Fibroblast of gingiva (primary cell): ENCODE data around the gene LILRB2.
A peak's percentile ranks its signal among the peaks of the same experiment; 100 is the strongest.
"Not testable (repeated sequence)": the region's sequence is repeated elsewhere in the genome, so short reads cannot be mapped to it uniquely, and the experiment has no call there.

ENCODE experiments used
- DNase-seq: peaks from one replicate; pipeline ENCODE4 v3.0.0-alpha.2; 2011; ENCODE audit warnings: low read depth

The LILRB2 gene

DNA sequence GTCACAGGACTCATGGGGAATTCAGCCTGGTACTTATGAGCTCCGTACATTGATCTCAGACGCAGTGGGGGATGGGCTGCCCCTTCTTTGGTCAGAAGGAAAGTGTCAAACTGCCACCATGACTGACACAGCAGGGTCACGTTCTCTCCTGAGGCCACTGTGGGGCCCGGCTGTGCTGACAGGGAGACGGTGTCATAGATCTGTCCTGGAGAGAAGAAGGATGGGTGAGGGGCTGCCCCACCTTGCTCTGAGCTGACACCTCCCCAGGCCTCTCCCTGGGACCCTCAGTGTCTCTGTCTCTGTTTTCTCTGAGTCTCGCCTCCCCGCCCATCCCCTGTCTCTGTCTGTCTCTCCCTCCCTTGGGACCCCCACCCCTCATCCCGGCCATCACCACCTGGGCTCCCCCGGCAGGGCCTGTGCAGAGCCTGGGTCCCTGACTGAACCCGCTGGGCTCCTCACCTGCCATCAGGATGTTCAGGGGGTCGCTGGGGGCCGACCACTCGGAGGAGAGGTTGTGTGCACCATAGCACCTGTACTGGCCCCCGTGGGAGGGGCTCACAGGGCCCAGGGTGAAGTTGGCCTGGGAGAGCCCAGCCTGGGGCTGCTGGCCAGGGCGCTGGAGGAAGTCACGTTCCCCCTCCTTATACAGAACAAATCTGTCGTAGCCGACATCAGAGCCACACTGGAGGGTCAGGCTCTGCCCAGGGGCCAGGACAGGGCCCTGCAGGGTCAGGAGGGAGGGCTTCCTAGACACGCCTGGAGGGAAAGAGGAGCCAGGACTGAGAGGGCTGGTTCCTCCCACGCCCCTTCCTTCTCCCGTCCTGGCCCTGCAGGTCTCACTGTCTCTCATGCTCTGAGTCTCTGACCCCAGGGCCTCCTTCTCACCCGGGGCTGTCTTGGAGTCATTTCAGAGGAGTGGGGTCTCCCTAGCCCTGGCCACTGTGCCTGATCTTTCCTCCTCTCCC is 40.3 kb downstream of the LILRB2 start:
- DNase-seq = not testable (repeated sequence)

DNA sequence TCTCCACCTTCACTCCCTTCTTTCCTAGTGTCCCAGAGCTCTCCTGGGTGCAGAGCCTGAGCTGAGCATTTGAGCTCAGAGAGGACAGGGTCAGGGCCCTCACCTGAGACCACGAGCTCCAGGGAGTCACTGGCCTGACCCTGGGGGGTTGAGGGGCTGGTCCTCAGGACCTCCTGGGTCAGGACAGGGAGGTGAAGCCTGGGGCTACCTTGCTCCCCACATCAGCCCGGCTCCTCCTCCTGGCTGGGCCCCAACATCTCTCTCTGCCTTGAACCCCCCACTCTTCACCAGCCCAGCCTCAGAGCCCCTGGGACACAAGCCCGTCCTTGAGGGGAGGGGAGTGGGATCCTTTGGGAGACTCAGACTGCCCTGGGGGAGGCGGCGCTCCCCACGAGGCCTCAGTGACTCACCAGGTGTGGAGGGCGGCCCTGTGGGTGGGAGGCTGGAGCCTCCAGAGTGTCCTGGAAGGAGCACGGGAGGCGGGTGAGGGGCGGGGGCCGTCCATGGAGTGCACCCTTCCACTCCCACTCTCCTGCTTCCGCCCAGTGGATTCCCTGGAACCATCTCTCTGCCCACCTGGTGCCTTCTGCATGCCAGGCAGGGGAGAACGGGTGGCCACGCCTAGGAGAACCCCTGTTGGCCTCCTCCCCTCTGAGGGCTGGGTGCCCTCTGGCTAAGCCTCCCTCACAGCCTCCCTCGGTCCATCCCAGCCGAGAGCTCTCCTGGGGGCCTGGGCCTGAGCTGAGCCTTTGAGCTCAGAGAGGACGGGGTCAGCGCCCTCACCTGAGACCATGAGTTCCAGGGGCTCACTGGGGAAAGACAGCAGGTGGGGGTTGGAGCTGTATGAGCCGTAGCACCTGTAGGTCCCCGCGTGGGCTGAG is 41.2 kb downstream of the LILRB2 start:
- DNase-seq = not testable (repeated sequence)

DNA sequence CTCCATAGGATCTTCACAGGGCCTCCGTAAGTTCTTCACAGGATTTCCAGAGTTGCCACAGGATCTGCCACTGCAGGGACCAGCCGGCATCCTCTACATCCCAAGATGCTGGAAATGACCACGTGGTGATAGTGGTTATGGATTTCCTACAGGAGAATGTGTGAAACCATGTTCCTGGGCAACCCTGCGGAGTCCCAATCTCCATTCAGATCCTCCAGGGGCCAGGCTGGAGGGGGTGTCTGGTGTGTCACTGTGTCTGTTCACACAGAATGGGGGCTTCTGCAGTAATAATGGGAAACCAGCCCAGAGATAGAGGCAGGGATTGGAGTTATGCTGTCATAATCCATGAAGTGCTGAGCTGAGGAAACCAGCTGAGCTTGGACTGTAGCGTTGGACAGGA is 47.0 kb downstream of the LILRB2 start:
- no peak for DNase-seq

DNA sequence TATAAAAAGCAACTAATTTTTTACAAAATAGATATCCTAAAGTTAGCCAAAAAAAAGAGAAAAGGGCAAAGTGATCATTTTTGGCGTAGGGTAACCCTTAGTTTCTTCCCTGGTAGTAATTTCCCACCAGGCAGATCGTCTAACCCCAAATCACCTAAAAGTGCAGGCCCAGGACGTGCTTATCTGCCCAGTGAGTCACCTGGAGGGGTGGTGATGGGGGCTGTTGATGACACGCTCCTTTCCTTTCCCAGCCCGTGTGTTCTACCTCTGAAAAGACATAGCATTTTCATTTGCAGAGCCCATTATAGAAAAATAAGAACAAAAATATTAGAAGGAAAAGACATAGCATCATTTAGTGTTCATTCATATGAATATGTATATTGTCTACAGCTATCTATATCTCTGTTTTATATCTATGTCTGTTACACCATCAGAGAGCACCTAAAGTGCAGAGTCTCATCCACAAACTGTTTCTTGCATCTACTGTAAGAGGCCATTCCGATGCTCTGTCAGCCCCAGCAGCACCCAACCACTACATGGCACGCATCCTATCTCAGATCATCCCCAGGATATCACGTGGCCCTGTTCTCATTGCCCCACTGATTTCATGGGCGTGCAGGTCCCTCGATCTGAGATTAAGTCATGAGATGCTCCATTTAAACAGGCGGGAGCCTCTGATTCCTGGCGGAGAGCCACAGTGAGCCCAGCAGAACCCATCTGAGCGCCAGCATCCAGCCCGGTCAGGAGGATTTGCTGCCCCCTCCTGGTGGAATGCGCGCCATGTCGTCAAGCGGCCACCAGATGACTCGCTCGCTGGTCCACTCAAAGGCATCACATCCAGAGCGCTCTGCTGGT is 49.6 kb downstream of the LILRB2 start:
- DNase-seq = peak; percentile 33

DNA sequence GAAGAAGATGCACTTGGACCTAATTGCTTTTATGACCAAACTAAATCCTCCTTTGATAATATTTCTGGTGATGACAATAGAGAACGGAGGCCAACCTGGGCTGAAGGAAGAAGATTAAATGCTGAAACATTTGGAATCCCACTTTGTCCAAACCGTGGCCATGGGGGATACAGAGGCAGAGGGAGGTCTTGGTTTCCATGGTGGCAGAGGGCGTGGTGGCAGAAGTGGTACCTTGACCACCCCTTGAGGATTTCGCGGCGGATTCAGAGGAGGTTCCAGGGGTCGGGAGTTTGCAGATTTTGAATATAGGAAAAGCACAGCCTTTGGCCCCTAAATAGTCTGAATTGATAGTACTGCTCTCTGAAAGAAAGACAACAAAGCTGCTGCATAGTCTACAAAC is 50.9 kb downstream of the LILRB2 start:
- no peak for DNase-seq

DNA sequence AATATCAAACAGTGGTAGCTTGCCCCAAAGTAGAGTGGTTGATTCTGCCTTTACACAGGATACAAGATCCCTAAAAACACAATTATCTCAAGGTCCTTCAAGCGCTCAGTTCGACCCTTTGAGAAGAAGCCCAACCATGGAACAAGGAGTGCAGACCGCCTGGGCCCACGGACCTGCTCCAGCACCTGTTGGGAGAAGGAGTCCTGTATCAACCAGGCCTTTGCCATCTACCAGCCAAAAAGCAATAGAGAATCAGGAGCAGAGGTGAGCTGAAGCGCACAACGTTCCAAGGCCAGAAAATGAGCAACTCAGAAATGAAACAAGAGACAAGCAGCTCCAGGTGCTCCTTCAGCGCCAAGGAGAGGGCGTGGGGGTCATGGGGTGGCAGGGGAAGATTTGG is 51.8 kb downstream of the LILRB2 start:
- no peak for DNase-seq

DNA sequence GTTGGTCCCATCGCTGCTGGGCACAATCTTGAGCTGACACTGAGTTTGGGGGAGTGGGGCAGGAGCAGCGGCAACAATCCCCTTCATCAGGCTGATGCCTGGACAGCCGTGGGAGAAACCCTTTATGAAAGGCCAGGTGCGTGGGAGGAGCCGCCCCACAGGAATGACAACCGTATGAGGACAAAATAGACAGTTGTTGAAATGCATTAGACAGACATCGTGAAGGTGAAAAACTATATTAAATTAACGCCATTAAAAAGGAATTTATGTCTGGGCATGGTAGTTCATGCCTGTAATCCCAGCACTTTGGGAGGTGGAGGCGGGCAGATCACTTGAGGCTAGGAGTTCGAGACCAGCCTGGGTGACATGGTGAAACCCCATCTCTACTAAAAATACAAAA is 56.3 kb downstream of the LILRB2 start:
- DNase-seq = not testable (repeated sequence)

DNA sequence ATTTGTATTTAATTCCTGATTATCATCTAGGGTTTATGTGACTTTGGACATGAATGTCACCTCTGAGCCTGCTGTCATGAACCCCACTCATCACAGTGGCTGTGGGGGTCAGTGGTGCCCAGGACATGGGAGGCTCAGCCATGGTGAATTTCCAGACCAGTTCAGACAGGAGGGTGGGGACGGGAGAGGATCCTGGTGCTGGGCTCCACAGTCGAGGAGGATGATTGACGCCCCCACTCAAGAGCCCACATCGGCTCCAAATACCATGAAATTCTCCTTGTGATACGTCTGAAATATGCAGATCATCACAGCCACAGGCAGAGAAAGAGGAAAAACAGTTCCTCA is 57.0 kb downstream of the LILRB2 start:
- not testable (repeated sequence) for DNase-seq
